IPS-18c (cell line): ENCODE data around the gene MPV17.
A peak's percentile ranks its signal among the peaks of the same experiment; 100 is the strongest.

ENCODE experiments used
- H3K4me3 ChIP-seq: 2 replicates; pipeline ENCODE4 v1.7.0; 2013; ENCODE audit warnings: low read depth, mild to moderate bottlenecking, low read length, moderate library complexity; ENCODE audit not compliant: insufficient read depth
- H3K9me3 ChIP-seq: one replicate; pipeline ENCODE4 v1.6.1; 2013; ENCODE audit warnings: mild to moderate bottlenecking, low read length, moderate library complexity; ENCODE audit not compliant: control insufficient read depth, insufficient read depth

Gene MPV17

DNA sequence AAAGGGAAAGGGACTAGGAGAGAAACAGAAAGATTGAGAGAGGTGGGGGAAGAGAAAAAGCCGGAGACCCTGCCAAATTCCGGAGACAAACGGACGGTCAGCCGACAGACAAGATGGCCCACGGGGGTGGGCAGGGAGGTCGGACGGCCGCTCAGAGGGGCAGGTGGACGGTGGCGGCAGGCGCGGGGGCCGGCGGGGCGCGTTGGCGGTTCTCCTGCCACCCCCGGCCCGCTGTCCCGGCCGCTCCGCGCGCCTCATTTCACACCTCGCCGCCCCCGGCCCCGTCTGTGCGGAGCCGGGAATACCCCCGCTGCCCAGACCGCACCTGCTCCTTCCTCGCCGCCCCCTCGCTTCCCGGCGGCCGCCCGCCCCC is 61.0 kb downstream of the MPV17 start:
- H3K4me3 ChIP-seq: peak overlapping the region; percentile 36; the same call in 1 of the 2 replicates
- no peaks in the 10 kb centered on the region for H3K9me3 ChIP-seq

DNA sequence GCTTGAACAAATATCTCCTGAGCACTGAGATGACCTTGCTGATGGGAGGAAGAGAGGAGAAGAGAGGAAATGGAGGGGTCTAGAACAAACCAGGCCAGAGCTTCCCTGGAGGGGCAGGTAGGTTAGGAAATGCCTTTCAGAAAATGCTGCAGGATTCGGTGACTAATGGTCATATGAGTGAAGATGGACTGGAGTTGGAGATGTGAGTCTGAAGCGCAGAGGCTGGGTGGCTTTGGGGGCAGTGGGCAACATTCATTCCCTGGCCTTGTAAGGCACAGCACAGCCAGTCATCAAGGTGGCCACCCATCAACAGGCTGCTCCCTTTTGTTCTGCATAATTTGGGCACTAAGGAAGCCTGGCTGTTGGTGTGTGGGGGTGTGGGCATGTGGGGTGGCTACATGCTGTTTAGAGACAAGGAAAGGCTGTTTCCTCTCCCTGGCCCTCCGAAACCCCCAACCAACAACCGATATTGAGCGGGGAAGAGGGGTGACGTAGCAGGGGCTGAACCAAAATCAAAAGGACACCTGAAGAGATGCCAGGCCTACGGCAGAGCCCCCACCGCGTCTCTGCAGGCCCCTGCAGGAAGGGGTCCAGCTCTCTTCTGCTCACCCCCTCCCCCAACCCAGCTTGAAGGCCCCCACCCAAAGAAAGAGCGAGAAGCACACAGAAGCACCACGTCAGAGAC is 61.5 kb downstream of the MPV17 start:
- Histone ChIP-seq H3K4me3 (peak overlapping the region; percentile 36), H3K9me3 (no peaks in the 10 kb centered on the region)
